GM12872 (cell line): ENCODE data around the gene AIF1.

Source experiments
- CTCF ChIP-seq: IDR thresholded peaks from 3 replicates; pipeline ENCODE4 v1.5.1; 2011; ENCODE audit warnings: low read depth, mild to moderate bottlenecking, low read length, moderate library complexity; ENCODE audit not compliant: insufficient read depth

Gene AIF1

GRCh38 chr6:31634969-31635575 is 20.0 kb downstream of the AIF1 start:
- TF ChIP-seq CTCF = no peak

GRCh38 chr6:31636698-31637596 is 21.9 kb downstream of the AIF1 start:
- TF ChIP-seq CTCF = no peak

- TF ChIP-seq CTCF = no peak
Observed at GRCh38 chr6:31639043-31639442, 24.0 kb downstream of the AIF1 start.

GRCh38 chr6:31639449-31639861 is 24.4 kb downstream of the AIF1 start:
- TF ChIP-seq CTCF = no peak

- no peak for TF ChIP-seq CTCF
Observed at GRCh38 chr6:31640612-31641011, 25.6 kb downstream of the AIF1 start.

- no peak for TF ChIP-seq CTCF
Observed at GRCh38 chr6:31641370-31641769, 26.3 kb downstream of the AIF1 start.

GRCh38 chr6:31642798-31643570 is 27.9 kb downstream of the AIF1 start:
- no peak for TF ChIP-seq CTCF
